HepG2 (cell line): ENCODE data around the gene TTLL13. TPM values are rescaled to one million over a fixed set of nuclear protein-coding genes. Genes with fewer than 3 reads are reported as not detected.
A peak's percentile ranks its signal among the peaks of the same experiment; 100 is the strongest.

Experiments
- AKAP8 ChIP-seq: sonication (generic); formaldehyde crosslinking; IDR thresholded peaks from 2 replicates; pipeline ENCODE4 v1.5.1; 2020; ENCODE audit warnings: mild to moderate bottlenecking, missing genetic modification reagents
- CAMTA2 ChIP-seq: sonication (generic); formaldehyde crosslinking; IDR thresholded peaks from 2 replicates; pipeline ENCODE4 v1.4.0; 2020; ENCODE audit warnings: mild to moderate bottlenecking, missing genetic modification reagents, borderline replicate concordance
- KAT7 ChIP-seq: IDR thresholded peaks from 2 replicates; pipeline ENCODE4 v1.6.1; 2018; ENCODE audit warnings: borderline replicate concordance, missing compliant biosample characterization
- NONO ChIP-seq, 2 experiments: fragments of 450-650 bp in 1 of 2; sonication (generic) in 1 of 2; formaldehyde crosslinking in 1 of 2; IDR thresholded peaks in 1 of 2; conservative IDR thresholded peaks in 1 of 2; 2 replicates each; pipeline versions ENCODE4 v1.6.1 to v1.8.0; 2017 to 2022; ENCODE audit warnings: mild to moderate bottlenecking in 1 of 2, missing genetic modification reagents in 1 of 2, moderate library complexity in 1 of 2
- NPAS2 ChIP-seq: sonication (generic); formaldehyde crosslinking; IDR thresholded peaks from 2 replicates; pipeline ENCODE4 v1.8.0; 2022; ENCODE audit warnings: mild to moderate bottlenecking, missing genetic modification reagents, borderline replicate concordance
- PHF8 ChIP-seq: sonication (generic); formaldehyde crosslinking; IDR thresholded peaks from 2 replicates; pipeline ENCODE4 v1.5.0; 2020; ENCODE audit warnings: missing genetic modification reagents
- POGZ ChIP-seq: sonication (generic); formaldehyde crosslinking; IDR thresholded peaks from 2 replicates; pipeline ENCODE4 v1.4.0; 2020; ENCODE audit warnings: mild to moderate bottlenecking, missing genetic modification reagents
- SPEN ChIP-seq: sonication (generic); formaldehyde crosslinking; IDR thresholded peaks from 2 replicates; pipeline ENCODE4 v1.5.1; 2020; ENCODE audit warnings: low read depth, mild to moderate bottlenecking, missing genetic modification reagents
- ZBTB3 ChIP-seq: sonication (generic); formaldehyde crosslinking; IDR thresholded peaks from 2 replicates; pipeline ENCODE4 v1.4.0; 2020; ENCODE audit warnings: low read depth, mild to moderate bottlenecking, moderate library complexity, missing genetic modification reagents, borderline replicate concordance
- ZFY ChIP-seq: sonication (generic); formaldehyde crosslinking; IDR thresholded peaks from 2 replicates; pipeline ENCODE4 v1.4.0; 2020; ENCODE audit warnings: missing genetic modification reagents
- ZNF24 ChIP-seq: fragments of 450-650 bp; IDR thresholded peaks from 2 replicates; pipeline ENCODE4 v1.6.1; 2017; ENCODE audit warnings: antibody characterized with exemption, mild to moderate bottlenecking
- ZNF547 ChIP-seq: sonication (generic); formaldehyde crosslinking; IDR thresholded peaks from 2 replicates; pipeline ENCODE4 v1.5.1; 2020; ENCODE audit warnings: mild to moderate bottlenecking, missing genetic modification reagents
- ZSCAN20 ChIP-seq: sonication (generic); formaldehyde crosslinking; IDR thresholded peaks from 2 replicates; pipeline ENCODE4 v1.4.0; 2020; ENCODE audit warnings: missing genetic modification reagents, mild to moderate bottlenecking, borderline replicate concordance
- polyA plus RNA-seq, 8 experiments: library from polyadenylated mRNA; depleted of rRNA in 3 of 8; stranded (reverse) in 7 of 8; unstranded in 1 of 8; fragments of >200 nt; fragmentation: Illumina TruSeq in 4 of 8; extraction: Trizol in 4 of 8; gene quantifications; 2 replicates each; pipeline versions ENCODE4 v1.2.1 to v1.2.3, GENCODE V29; 2011 to 2016; ENCODE audit warnings: low read depth in 4 of 8, missing spikeins in 1 of 8, mixed read lengths in 1 of 8; ENCODE audit not compliant: insufficient read depth in 1 of 8
- total RNA-seq, 5 experiments: library from RNA; depleted of rRNA; stranded (reverse); fragments of >200 nt; fragmentation: Illumina TruSeq; extraction: Trizol; gene quantifications; 2 replicates each; pipeline ENCODE4 v1.2.3, GENCODE V29; 2016; ENCODE audit warnings: low read depth in 1 of 5
- TF ChIP-seq, protein P1 (sequence below): sonication (generic); formaldehyde crosslinking; conservative IDR thresholded peaks from 2 replicates; pipeline ENCODE4 v1.4.0; 2020; ENCODE audit warnings: missing genetic modification reagents
- TF ChIP-seq, protein P2 (sequence below): sonication (generic); formaldehyde crosslinking; IDR thresholded peaks from 2 replicates; pipeline ENCODE4 v1.4.0; 2020; ENCODE audit warnings: missing genetic modification reagents
- TF ChIP-seq, protein P3 (sequence below): sonication (generic); formaldehyde crosslinking; IDR thresholded peaks from 2 replicates; pipeline ENCODE4 v1.4.0; 2020; ENCODE audit warnings: mild to moderate bottlenecking, missing genetic modification reagents
- TF ChIP-seq, protein P4 (sequence below): sonication (generic); formaldehyde crosslinking; IDR thresholded peaks from 2 replicates; pipeline ENCODE4 v1.5.0; 2020; ENCODE audit warnings: mild to moderate bottlenecking, missing genetic modification reagents, borderline replicate concordance
- TF ChIP-seq, protein P5 (sequence below): sonication (generic); formaldehyde crosslinking; IDR thresholded peaks from 2 replicates; pipeline ENCODE4 v1.4.0; 2020; ENCODE audit warnings: missing genetic modification reagents

Gene TTLL13
- total and polyA plus RNA-seq, 2 of the 13 experiments (the other 11 are each of a cell fraction or from before 2014, with no cell fraction given): 0.07 to 0.29 TPM

DNA sequence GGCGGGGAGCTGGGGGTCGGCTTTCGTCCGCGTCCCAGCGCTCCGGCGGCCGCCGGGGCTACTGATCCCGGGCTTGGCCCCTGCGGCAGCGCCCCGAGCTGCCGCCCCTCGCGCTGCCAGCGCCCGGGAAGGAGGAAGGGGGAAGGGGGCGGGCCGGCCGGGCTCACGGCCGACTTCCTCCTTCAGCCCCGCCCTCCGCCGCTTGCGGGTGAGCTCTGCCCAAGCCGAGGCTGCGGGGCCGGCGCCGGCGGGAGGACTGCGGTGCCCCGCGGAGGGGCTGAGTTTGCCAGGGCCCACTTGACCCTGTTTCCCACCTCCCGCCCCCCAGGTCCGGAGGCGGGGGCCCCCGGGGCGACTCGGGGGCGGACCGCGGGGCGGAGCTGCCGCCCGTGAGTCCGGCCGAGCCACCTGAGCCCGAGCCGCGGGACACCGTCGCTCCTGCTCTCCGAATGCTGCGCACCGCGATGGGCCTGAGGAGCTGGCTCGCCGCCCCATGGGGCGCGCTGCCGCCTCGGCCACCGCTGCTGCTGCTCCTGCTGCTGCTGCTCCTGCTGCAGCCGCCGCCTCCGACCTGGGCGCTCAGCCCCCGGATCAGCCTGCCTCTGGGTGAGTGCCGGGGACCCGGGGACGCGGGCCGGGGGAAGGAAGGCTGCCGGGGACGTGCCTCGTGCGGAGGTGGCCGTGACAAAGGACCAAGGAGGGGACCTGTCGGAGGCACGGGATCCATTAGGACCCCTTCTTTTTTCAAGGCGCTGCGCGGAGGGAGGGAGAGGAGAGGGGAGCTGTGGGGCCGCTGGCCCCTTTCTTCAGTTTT is 48.0 kb upstream of the TTLL13 start, which contains the start of gene SEMA4B (continued):
- TF ChIP-seq, protein P1, sequence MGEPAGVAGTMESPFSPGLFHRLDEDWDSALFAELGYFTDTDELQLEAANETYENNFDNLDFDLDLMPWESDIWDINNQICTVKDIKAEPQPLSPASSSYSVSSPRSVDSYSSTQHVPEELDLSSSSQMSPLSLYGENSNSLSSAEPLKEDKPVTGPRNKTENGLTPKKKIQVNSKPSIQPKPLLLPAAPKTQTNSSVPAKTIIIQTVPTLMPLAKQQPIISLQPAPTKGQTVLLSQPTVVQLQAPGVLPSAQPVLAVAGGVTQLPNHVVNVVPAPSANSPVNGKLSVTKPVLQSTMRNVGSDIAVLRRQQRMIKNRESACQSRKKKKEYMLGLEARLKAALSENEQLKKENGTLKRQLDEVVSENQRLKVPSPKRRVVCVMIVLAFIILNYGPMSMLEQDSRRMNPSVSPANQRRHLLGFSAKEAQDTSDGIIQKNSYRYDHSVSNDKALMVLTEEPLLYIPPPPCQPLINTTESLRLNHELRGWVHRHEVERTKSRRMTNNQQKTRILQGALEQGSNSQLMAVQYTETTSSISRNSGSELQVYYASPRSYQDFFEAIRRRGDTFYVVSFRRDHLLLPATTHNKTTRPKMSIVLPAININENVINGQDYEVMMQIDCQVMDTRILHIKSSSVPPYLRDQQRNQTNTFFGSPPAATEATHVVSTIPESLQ (CRISPR knock-in tag): no peak
- TF ChIP-seq ZFY (CRISPR knock-in tag) (peak; percentile 64), SPEN (CRISPR knock-in tag) (no peak; the same call in 1 of the 2 replicates), NPAS2 (CRISPR knock-in tag) (no peak), AKAP8 (CRISPR knock-in tag) (peak; percentile 86; the same call in 1 of the 2 replicates), POGZ (CRISPR knock-in tag) (no peak), ZNF24 (no peak), PHF8 (CRISPR knock-in tag) (peak; percentile 56), ZBTB3 (CRISPR knock-in tag) (0 out of 2 replicates have a peak, but pooled peaks have one; percentile 37), KAT7 (CRISPR knock-in tag) (no peak; the same call in 1 of the 2 replicates), ZNF547 (CRISPR knock-in tag) (0 out of 2 replicates have a peak, but pooled peaks have one; percentile 30), NONO (IDR thresholded peaks at IDR 0.05) (no peak), NONO (CRISPR knock-in tag; conservative IDR thresholded peaks at IDR 0.05) (peak; percentile 45; the same call in 1 of the 2 replicates), CAMTA2 (0 out of 2 replicates have a peak, but pooled peaks have one; percentile 65), ZSCAN20 (CRISPR knock-in tag) (0 out of 2 replicates have a peak, but pooled peaks have one; percentile 22)
- TF ChIP-seq, protein P2, sequence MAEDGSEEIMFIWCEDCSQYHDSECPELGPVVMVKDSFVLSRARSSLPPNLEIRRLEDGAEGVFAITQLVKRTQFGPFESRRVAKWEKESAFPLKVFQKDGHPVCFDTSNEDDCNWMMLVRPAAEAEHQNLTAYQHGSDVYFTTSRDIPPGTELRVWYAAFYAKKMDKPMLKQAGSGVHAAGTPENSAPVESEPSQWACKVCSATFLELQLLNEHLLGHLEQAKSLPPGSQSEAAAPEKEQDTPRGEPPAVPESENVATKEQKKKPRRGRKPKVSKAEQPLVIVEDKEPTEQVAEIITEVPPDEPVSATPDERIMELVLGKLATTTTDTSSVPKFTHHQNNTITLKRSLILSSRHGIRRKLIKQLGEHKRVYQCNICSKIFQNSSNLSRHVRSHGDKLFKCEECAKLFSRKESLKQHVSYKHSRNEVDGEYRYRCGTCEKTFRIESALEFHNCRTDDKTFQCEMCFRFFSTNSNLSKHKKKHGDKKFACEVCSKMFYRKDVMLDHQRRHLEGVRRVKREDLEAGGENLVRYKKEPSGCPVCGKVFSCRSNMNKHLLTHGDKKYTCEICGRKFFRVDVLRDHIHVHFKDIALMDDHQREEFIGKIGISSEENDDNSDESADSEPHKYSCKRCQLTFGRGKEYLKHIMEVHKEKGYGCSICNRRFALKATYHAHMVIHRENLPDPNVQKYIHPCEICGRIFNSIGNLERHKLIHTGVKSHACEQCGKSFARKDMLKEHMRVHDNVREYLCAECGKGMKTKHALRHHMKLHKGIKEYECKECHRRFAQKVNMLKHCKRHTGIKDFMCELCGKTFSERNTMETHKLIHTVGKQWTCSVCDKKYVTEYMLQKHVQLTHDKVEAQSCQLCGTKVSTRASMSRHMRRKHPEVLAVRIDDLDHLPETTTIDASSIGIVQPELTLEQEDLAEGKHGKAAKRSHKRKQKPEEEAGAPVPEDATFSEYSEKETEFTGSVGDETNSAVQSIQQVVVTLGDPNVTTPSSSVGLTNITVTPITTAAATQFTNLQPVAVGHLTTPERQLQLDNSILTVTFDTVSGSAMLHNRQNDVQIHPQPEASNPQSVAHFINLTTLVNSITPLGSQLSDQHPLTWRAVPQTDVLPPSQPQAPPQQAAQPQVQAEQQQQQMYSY (CRISPR knock-in tag): no peak
- TF ChIP-seq, protein P3, sequence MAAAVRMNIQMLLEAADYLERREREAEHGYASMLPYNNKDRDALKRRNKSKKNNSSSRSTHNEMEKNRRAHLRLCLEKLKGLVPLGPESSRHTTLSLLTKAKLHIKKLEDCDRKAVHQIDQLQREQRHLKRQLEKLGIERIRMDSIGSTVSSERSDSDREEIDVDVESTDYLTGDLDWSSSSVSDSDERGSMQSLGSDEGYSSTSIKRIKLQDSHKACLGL (CRISPR knock-in tag): peak; percentile 32; the same call in 1 of the 2 replicates
- TF ChIP-seq, protein P4, sequence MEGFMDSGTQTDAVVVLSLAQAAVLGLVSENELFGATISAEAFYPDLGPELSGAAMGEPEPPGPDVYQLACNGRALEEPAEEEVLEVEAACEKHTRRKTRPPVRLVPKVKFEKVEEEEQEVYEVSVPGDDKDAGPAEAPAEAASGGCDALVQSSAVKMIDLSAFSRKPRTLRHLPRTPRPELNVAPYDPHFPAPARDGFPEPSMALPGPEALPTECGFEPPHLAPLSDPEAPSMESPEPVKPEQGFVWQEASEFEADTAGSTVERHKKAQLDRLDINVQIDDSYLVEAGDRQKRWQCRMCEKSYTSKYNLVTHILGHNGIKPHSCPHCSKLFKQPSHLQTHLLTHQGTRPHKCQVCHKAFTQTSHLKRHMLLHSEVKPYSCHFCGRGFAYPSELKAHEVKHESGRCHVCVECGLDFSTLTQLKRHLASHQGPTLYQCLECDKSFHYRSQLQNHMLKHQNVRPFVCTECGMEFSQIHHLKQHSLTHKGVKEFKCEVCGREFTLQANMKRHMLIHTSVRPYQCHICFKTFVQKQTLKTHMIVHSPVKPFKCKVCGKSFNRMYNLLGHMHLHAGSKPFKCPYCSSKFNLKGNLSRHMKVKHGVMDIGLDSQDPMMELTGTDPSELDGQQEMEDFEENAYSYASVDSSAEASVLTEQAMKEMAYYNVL: 0 out of 2 replicates have a peak, but pooled peaks have one; percentile 48
- TF ChIP-seq, protein P5, sequence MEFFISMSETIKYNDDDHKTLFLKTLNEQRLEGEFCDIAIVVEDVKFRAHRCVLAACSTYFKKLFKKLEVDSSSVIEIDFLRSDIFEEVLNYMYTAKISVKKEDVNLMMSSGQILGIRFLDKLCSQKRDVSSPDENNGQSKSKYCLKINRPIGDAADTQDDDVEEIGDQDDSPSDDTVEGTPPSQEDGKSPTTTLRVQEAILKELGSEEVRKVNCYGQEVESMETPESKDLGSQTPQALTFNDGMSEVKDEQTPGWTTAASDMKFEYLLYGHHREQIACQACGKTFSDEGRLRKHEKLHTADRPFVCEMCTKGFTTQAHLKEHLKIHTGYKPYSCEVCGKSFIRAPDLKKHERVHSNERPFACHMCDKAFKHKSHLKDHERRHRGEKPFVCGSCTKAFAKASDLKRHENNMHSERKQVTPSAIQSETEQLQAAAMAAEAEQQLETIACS (CRISPR knock-in tag): no peak
